Memory B cell (primary cell): ENCODE measurements around the gene ZGLP1.
"Not testable (repeated sequence)": the region's sequence is repeated elsewhere in the genome, so short reads cannot be mapped to it uniquely, and the experiment has no call there.

ENCODE experiments used
- ATAC-seq: fragments of 150-1000 bp; cut with Tn5 transposase; 2 replicates; pipeline ENCODE4 v1.10.0; 2021; ENCODE audit warnings: low read depth, mild to moderate bottlenecking, moderate library complexity
- DNase-seq, 2 donors: peaks; one replicate each; pipeline ENCODE4 v3.0.0; 2022; ENCODE audit warnings: low spot score in 2 of 2
- H3K27ac Mint-ChIP-seq: one replicate; pipeline ENCODE4 v1.8.0; 2022; ENCODE audit warnings: mild to moderate bottlenecking, moderate library complexity, mixed read lengths
- H3K27me3 Mint-ChIP-seq: one replicate; pipeline ENCODE4 v1.8.0; 2022; ENCODE audit warnings: mixed read lengths
- H3K36me3 Mint-ChIP-seq: one replicate; pipeline ENCODE4 v1.8.0; 2022; ENCODE audit warnings: mild to moderate bottlenecking, mixed read lengths
- H3K4me1 Mint-ChIP-seq: one replicate; pipeline ENCODE4 v1.8.0; 2022; ENCODE audit warnings: mixed read lengths
- H3K4me3 Mint-ChIP-seq: one replicate; pipeline ENCODE4 v1.8.0; 2022; ENCODE audit warnings: mild to moderate bottlenecking, moderate library complexity, mixed read lengths
- H3K9me3 Mint-ChIP-seq: one replicate; pipeline ENCODE4 v1.8.0; 2022; ENCODE audit warnings: mixed read lengths

Gene ZGLP1

GRCh38 chr19:10284065-10284959 lies 25.3 kb downstream of the ZGLP1 start:
- Mint-ChIP-seq H3K27me3 (peaks cover 6% of the 10 kb centered on the region), H3K4me1 (peaks cover 16% of the 10 kb centered on the region), H3K4me3 (no peak overlapping the region), H3K9me3 (no peaks in the 10 kb centered on the region), H3K36me3 (peaks cover 10% of the 10 kb centered on the region), H3K27ac (no peak overlapping the region)
- DNase-seq (no peak), ATAC-seq (no peak)

- Mint-ChIP-seq H3K27me3 (peaks cover 2% of the 10 kb centered on the region), H3K4me3 (no peak overlapping the region), H3K9me3 (no peaks in the 10 kb centered on the region), H3K27ac (no peak overlapping the region), H3K36me3 (peaks cover 14% of the 10 kb centered on the region), H3K4me1 (peaks cover 14% of the 10 kb centered on the region)
- DNase-seq (no peak), ATAC-seq (no peak)
These were observed 26.1 kb downstream of the ZGLP1 start for GRCh38 chr19:10283301-10284064.

GRCh38 chr19:10282043-10282442 lies 27.6 kb downstream of the ZGLP1 start:
- H3K9me3 Mint-ChIP-seq, H3K27me3 Mint-ChIP-seq, ATAC-seq, H3K4me1 Mint-ChIP-seq, H3K4me3 Mint-ChIP-seq, H3K27ac Mint-ChIP-seq, DNase-seq: not testable (repeated sequence)
- peaks cover 16% of the 10 kb centered on the region for H3K36me3 Mint-ChIP-seq

GRCh38 chr19:10279737-10280442 lies 29.7 kb downstream of the ZGLP1 start:
- no peak overlapping the region for H3K4me3 Mint-ChIP-seq
- DNase-seq (no peak), ATAC-seq (peak; percentile 34)
- H3K27ac Mint-ChIP-seq, result peak overlapping the region; percentile 48
- H3K9me3 Mint-ChIP-seq, result no peaks in the 10 kb centered on the region
- no peaks in the 10 kb centered on the region for H3K27me3 Mint-ChIP-seq
- H3K36me3 Mint-ChIP-seq, result peaks cover 13% of the 10 kb centered on the region
- peaks cover 9% of the 10 kb centered on the region for H3K4me1 Mint-ChIP-seq

- Mint-ChIP-seq H3K4me1 (peaks cover 10% of the 10 kb centered on the region), H3K9me3 (no peaks in the 10 kb centered on the region), H3K27me3 (no peaks in the 10 kb centered on the region), H3K36me3 (peaks cover 15% of the 10 kb centered on the region), H3K27ac (no peak overlapping the region), H3K4me3 (no peak overlapping the region)
- ATAC-seq, result no peak
- no peak for DNase-seq
These were observed 30.7 kb downstream of the ZGLP1 start for GRCh38 chr19:10278935-10279334.

GRCh38 chr19:10277795-10278589 lies 31.6 kb downstream of the ZGLP1 start:
- H3K9me3 Mint-ChIP-seq, result no peaks in the 10 kb centered on the region
- DNase-seq, result no peak
- no peaks in the 10 kb centered on the region for H3K27me3 Mint-ChIP-seq
- peaks cover 11% of the 10 kb centered on the region for H3K4me1 Mint-ChIP-seq
- H3K27ac Mint-ChIP-seq, result peak overlapping the region; percentile 20
- peaks cover 12% of the 10 kb centered on the region for H3K36me3 Mint-ChIP-seq
- no peak overlapping the region for H3K4me3 Mint-ChIP-seq
- no peak for ATAC-seq

- ATAC-seq (no peak), DNase-seq (no peak)
- no peak overlapping the region for H3K4me3 Mint-ChIP-seq
- H3K4me1 Mint-ChIP-seq, result peaks cover 22% of the 10 kb centered on the region
- no peak overlapping the region for H3K27ac Mint-ChIP-seq
- no peaks in the 10 kb centered on the region for H3K9me3 Mint-ChIP-seq
- no peaks in the 10 kb centered on the region for H3K27me3 Mint-ChIP-seq
- peaks cover 12% of the 10 kb centered on the region for H3K36me3 Mint-ChIP-seq
These were observed 35.0 kb downstream of the ZGLP1 start for GRCh38 chr19:10274589-10274988.

- peaks cover 21% of the 10 kb centered on the region for H3K4me1 Mint-ChIP-seq
- H3K4me3 Mint-ChIP-seq, result peak overlapping the region; percentile 84
- no peaks in the 10 kb centered on the region for H3K9me3 Mint-ChIP-seq
- ATAC-seq (peak; percentile 56), DNase-seq (peak; percentile 77 to 86)
- no peaks in the 10 kb centered on the region for H3K27me3 Mint-ChIP-seq
- peaks cover 5% of the 10 kb centered on the region for H3K36me3 Mint-ChIP-seq
- H3K27ac Mint-ChIP-seq, result peak overlapping the region; percentile 94
These were observed 38.0 kb downstream of the ZGLP1 start for GRCh38 chr19:10271543-10272086.

GRCh38 chr19:10270616-10271394 lies 38.8 kb downstream of the ZGLP1 start, which contains the start of gene ICAM1:
TSS of gene ICAM1 (plus strand) at chr19:10271120. CDS start at chr19:10271160, 40 bp downstream.
- Mint-ChIP-seq H3K9me3 (no peaks in the 10 kb centered on the region), H3K27ac (peak within 1 kb of the TSS; percentile 94), H3K36me3 (peaks cover 5% of the 10 kb centered on the region), H3K27me3 (no peaks in the 10 kb centered on the region), H3K4me1 (peaks cover 21% of the 10 kb centered on the region), H3K4me3 (peak within 1 kb of the TSS; percentile 84)
- peak; percentile 47 for ATAC-seq
- peak; percentile 72 to 78 for DNase-seq

- DNase-seq, result peak in 1 of 2 donors; percentile 75
- Mint-ChIP-seq H3K27me3 (no peaks in the 10 kb centered on the region), H3K4me1 (peaks cover 21% of the 10 kb centered on the region)
These were observed 39.4 kb downstream of the ZGLP1 start for GRCh38 chr19:10270180-10270615.

GRCh38 chr19:10269333-10270179 lies 40.1 kb downstream of the ZGLP1 start:
- peak; percentile 91 to 98 for DNase-seq
- H3K27ac Mint-ChIP-seq, result peak overlapping the region; percentile 94
- H3K4me3 Mint-ChIP-seq, result peak overlapping the region; percentile 84
- H3K4me1 Mint-ChIP-seq, result peaks cover 21% of the 10 kb centered on the region
- H3K9me3 Mint-ChIP-seq, result no peaks in the 10 kb centered on the region
- H3K36me3 Mint-ChIP-seq, result peaks cover 1% of the 10 kb centered on the region
- no peaks in the 10 kb centered on the region for H3K27me3 Mint-ChIP-seq
- ATAC-seq, result peak; percentile 43

More at GRCh38 chr19:10270180-10270615, 39.4 kb downstream of the ZGLP1 start:
- ATAC-seq, result peak; percentile 59
- Mint-ChIP-seq H3K27ac (peak overlapping the region; percentile 94), H3K9me3 (no peaks in the 10 kb centered on the region), H3K4me3 (peak overlapping the region; percentile 84), H3K36me3 (peaks cover 5% of the 10 kb centered on the region)

- H3K36me3 Mint-ChIP-seq, result no peaks in the 10 kb centered on the region
- no peak overlapping the region for H3K4me3 Mint-ChIP-seq
- no peaks in the 10 kb centered on the region for H3K27me3 Mint-ChIP-seq
- no peak for ATAC-seq
- peaks cover 19% of the 10 kb centered on the region for H3K4me1 Mint-ChIP-seq
- H3K27ac Mint-ChIP-seq, result no peak overlapping the region
- H3K9me3 Mint-ChIP-seq, result no peaks in the 10 kb centered on the region
- no peak for DNase-seq
These were observed 41.5 kb downstream of the ZGLP1 start for GRCh38 chr19:10268071-10268470.
